ENCODE results near the gene DIAPH3. TPM values are rescaled to one million over a fixed set of nuclear protein-coding genes. Genes with fewer than 3 reads are reported as not detected.

Gene DIAPH3
- total and polyA plus RNA-seq, 2 donors (not counting 1 experiment from before 2014, with no cell fraction given): 0.03 to 0.10 TPM

DNA sequence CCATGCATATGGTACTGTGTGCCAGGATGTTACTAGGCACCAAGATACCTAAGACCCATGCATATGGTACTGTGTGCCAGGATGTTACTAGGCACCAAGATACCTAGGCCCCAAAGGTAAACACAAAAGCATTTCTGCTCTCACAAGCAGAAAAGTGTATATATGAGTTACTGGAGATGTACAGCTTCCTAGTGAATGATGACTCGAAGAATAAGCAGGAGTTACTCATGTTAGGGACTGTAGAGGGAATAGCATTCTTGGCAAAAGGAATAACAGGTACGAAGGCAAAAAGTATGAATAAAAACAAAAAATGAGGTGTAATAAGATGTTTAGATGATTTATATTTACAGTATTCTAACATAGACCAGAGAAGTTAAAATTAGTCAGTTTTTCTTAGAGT is 383.7 kb downstream of the DIAPH3 start:
- no peak for TF ChIP-seq EZH2 (IDR thresholded peaks at IDR 0.05; ENCODE audit: borderline replicate concordance, insufficient read depth, low read depth, low read length, poor library complexity, severe bottlenecking)
- no peak for TF ChIP-seq CTCF (IDR thresholded peaks at IDR 0.05)
- ChIA-PET CTCF (interaction anchor here (1.2 kb wide), 1 partner anchor 10 kb away, joined by 4 read pairs; no protein-coding TSS in a partner anchor), POLR2A (no interaction called here)
- H3K27ac Mint-ChIP-seq: no peak overlapping the region
- 100% methylated on average over 1 of the region's 2 CpGs for WGBS (ENCODE audit: insufficient coverage)
- H3K27me3 ChIP-seq (replicated peaks in 1 of 4; ENCODE audit: control extremely low read depth in 1 of 4, control insufficient read depth in 3 of 4, insufficient read depth in 4 of 4, low read length in 3 of 4): no peaks in the 10 kb centered on the region
- DNase-seq: no peak
- H3K4me3 ChIP-seq (ENCODE audit: control extremely low read depth in 1 of 5, extremely low read depth in 1 of 5, insufficient read depth in 1 of 5, low read depth in 2 of 5, low read length in 4 of 5): no peak overlapping the region
- H3K4me1 ChIP-seq (ENCODE audit: control insufficient read depth in 2 of 2, insufficient read depth in 2 of 2, low read length in 2 of 2): no peaks in the 10 kb centered on the region
- no peaks in the 10 kb centered on the region for H4K20me1 ChIP-seq (ENCODE audit: control insufficient read depth, insufficient read depth, low read length, poor library complexity, severe bottlenecking)
- H3K79me2 ChIP-seq (ENCODE audit: control insufficient read depth, insufficient read depth, low read length): no peaks in the 10 kb centered on the region
- H3K36me3 ChIP-seq (replicated peaks in 1 of 2; ENCODE audit: control extremely low read depth in 1 of 2, control insufficient read depth in 1 of 2, extremely low read depth in 1 of 2, insufficient read depth in 2 of 2, low read length in 1 of 2): no peaks in the 10 kb centered on the region
- ATAC-seq (ENCODE audit: low read depth): no peak
- no peaks in the 10 kb centered on the region for H3K9me3 Mint-ChIP-seq (ENCODE audit: insufficient read depth)
- H3K27ac ChIP-seq (ENCODE audit: low read length in 2 of 2): no peak overlapping the region
- no peaks in the 10 kb centered on the region for H3K4me1 Mint-ChIP-seq
- intact Hi-C loops (cut with micrococcal nuclease): no loop called here
- no peak overlapping the region for H3K4me2 ChIP-seq (replicated peaks; ENCODE audit: low read depth, low read length, poor library complexity, severe bottlenecking)
- H3K4me3 Mint-ChIP-seq: no peak overlapping the region
- H3K9ac ChIP-seq (ENCODE audit: low read length): no peak overlapping the region
- no peaks in the 10 kb centered on the region for H3K27me3 Mint-ChIP-seq
- H3K9me3 ChIP-seq (ENCODE audit: control extremely low read depth in 1 of 3, control insufficient read depth in 2 of 3, insufficient read depth in 1 of 3, low read length in 2 of 3): no peaks in the 10 kb centered on the region
- no peak overlapping the region for H2AFZ ChIP-seq (ENCODE audit: insufficient read depth, low read depth, low read length, poor library complexity, severe bottlenecking)

DNA sequence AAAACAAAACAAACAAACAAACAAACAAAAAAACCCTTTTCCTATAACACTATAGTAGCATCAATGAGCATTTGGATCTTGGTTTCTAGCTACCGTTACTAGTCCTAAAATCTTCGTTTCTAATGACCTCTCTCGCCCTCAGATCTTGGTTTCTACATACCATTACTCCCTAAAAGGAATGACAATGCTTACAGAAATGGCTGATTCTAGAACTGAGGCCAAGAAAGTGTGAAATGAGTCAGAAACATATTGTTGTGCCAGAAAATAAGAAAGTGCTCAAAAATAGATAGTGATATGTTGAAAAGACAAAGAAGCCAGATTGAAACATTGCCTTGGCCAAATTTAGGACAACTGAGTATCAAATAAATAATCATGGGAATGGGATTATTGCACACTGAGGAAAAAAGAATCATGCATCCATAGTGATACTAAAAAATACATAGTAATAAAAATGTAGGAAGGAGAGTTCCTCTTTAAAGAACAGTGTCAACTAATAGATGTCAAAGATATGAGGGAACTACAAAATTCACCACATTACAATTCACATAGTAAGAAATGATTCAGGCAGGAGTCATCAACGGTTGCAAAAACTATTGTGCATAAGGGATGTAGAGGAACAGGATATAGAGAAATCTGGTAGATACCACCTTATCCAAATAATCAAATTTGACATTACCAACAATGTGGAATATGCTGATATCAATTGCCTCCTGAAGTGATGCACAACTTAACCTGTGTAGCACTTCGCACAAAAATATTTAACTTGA is 386.6 kb downstream of the DIAPH3 start:
- no peaks in the 10 kb centered on the region for H4K20me1 ChIP-seq (ENCODE audit: control insufficient read depth, insufficient read depth, low read length, poor library complexity, severe bottlenecking)
- no peak overlapping the region for H2AFZ ChIP-seq (ENCODE audit: insufficient read depth, low read depth, low read length, poor library complexity, severe bottlenecking)
- Mint-ChIP-seq H3K27ac (no peak overlapping the region), H3K4me1 (no peaks in the 10 kb centered on the region), H3K4me3 (no peak overlapping the region), H3K9me3 (ENCODE audit: insufficient read depth) (no peaks in the 10 kb centered on the region), H3K27me3 (no peaks in the 10 kb centered on the region)
- H3K79me2 ChIP-seq (ENCODE audit: control insufficient read depth, insufficient read depth, low read length): no peaks in the 10 kb centered on the region
- H3K4me2 ChIP-seq (replicated peaks; ENCODE audit: low read depth, low read length, poor library complexity, severe bottlenecking): no peak overlapping the region
- no peak overlapping the region for H3K4me3 ChIP-seq (ENCODE audit: control extremely low read depth in 1 of 5, extremely low read depth in 1 of 5, insufficient read depth in 1 of 5, low read depth in 2 of 5, low read length in 4 of 5)
- CTCF ChIA-PET: no interaction called here
- DNase-seq (no peak), ATAC-seq (ENCODE audit: low read depth) (no peak)
- H3K9me3 ChIP-seq (ENCODE audit: control extremely low read depth in 1 of 3, control insufficient read depth in 2 of 3, insufficient read depth in 1 of 3, low read length in 2 of 3): no peaks in the 10 kb centered on the region
- TF ChIP-seq CTCF (IDR thresholded peaks at IDR 0.05) (no peak), EZH2 (IDR thresholded peaks at IDR 0.05; ENCODE audit: borderline replicate concordance, insufficient read depth, low read depth, low read length, poor library complexity, severe bottlenecking) (no peak)
- no peaks in the 10 kb centered on the region for H3K4me1 ChIP-seq (ENCODE audit: control insufficient read depth in 2 of 2, insufficient read depth in 2 of 2, low read length in 2 of 2)
- H3K27ac ChIP-seq (ENCODE audit: low read length in 2 of 2): no peak overlapping the region
- WGBS (ENCODE audit: insufficient coverage): 82% methylated on average over 2 of the region's 5 CpGs
- H3K36me3 ChIP-seq (replicated peaks in 1 of 2; ENCODE audit: control extremely low read depth in 1 of 2, control insufficient read depth in 1 of 2, extremely low read depth in 1 of 2, insufficient read depth in 2 of 2, low read length in 1 of 2): no peaks in the 10 kb centered on the region
- H3K27me3 ChIP-seq (replicated peaks in 1 of 4; ENCODE audit: control extremely low read depth in 1 of 4, control insufficient read depth in 3 of 4, insufficient read depth in 4 of 4, low read length in 3 of 4): no peaks in the 10 kb centered on the region
- H3K9ac ChIP-seq (ENCODE audit: low read length): no peak overlapping the region
- POLR2A ChIA-PET: no interaction called here
- intact Hi-C loops (cut with micrococcal nuclease): no loop called here
